HG03378 (cell line): ENCODE results near the gene DNAI7.

Experiments
- ATAC-seq: cut with Tn5 transposase; IDR thresholded peaks from one replicate; pipeline ENCODE4 v1.9.1; 2021; ENCODE audit warnings: mild to moderate bottlenecking, moderate library complexity; ENCODE audit not compliant: unreplicated experiment

Gene DNAI7

GRCh38 chr12:25195056-25195971, at the start of gene DNAI7, which contains the start of gene ETFRF1:
Gene DNAI7, minus strand, starts transcription at chr12:25195160. Its CDS starts 82 bp downstream, at chr12:25195078.
Gene ETFRF1, plus strand, starts transcription at chr12:25195237. Its CDS starts 8,720 bp downstream, at chr12:25203957.
- peak; percentile 85 for ATAC-seq

- ATAC-seq = no peak
Measured at GRCh38 chr12:25243680-25243990, 48.7 kb upstream of the DNAI7 start.

GRCh38 chr12:25242981-25243679, 48.2 kb upstream of the DNAI7 start:
- no peak for ATAC-seq

- ATAC-seq = peak; percentile 64
Measured at GRCh38 chr12:25241167-25242020, 46.4 kb upstream of the DNAI7 start.

- ATAC-seq = no peak
Measured at GRCh38 chr12:25236626-25237025, 41.7 kb upstream of the DNAI7 start.

GRCh38 chr12:25236190-25236589, 41.2 kb upstream of the DNAI7 start:
- no peak for ATAC-seq

GRCh38 chr12:25213338-25213737, 18.4 kb upstream of the DNAI7 start:
- ATAC-seq = no peak

GRCh38 chr12:25208554-25208953, 13.6 kb upstream of the DNAI7 start:
- no peak for ATAC-seq

GRCh38 chr12:25207846-25208245, 12.9 kb upstream of the DNAI7 start:
- ATAC-seq = no peak

- no peak for ATAC-seq
Measured at GRCh38 chr12:25207411-25207810, 12.5 kb upstream of the DNAI7 start.

- no peak for ATAC-seq
Measured at GRCh38 chr12:25202137-25202536, 7.2 kb upstream of the DNAI7 start.

GRCh38 chr12:25200703-25201102, 5.7 kb upstream of the DNAI7 start:
- no peak for ATAC-seq

- ATAC-seq = no peak
Measured at GRCh38 chr12:25197608-25198007, 2.6 kb upstream of the DNAI7 start.

- no peak for ATAC-seq
Measured at GRCh38 chr12:25194722-25195055, 271 bp downstream of the DNAI7 start.

GRCh38 chr12:25194214-25194613, 746 bp downstream of the DNAI7 start:
- ATAC-seq = no peak

- ATAC-seq = no peak
Measured at GRCh38 chr12:25190793-25191192, 4.2 kb downstream of the DNAI7 start.

GRCh38 chr12:25189656-25190055, 5.3 kb downstream of the DNAI7 start:
- ATAC-seq = no peak

GRCh38 chr12:25187781-25188180, 7.2 kb downstream of the DNAI7 start:
- ATAC-seq = no peak

GRCh38 chr12:25186788-25187402, 8.1 kb downstream of the DNAI7 start:
- ATAC-seq = peak; percentile 79

- peak; percentile 61 for ATAC-seq
Measured at GRCh38 chr12:25186038-25186787, 8.7 kb downstream of the DNAI7 start.
